Osteocyte (in vitro differentiated cells): ENCODE data around the gene GALNT9. TPM values are rescaled to one million over a fixed set of nuclear protein-coding genes. Genes with fewer than 3 reads are reported as not detected.

Experiments
- DNase-seq: peaks from one replicate; pipeline ENCODE4 v3.0.0; 2021; ENCODE audit warnings: mixed read lengths; ENCODE audit not compliant: unreplicated experiment; ENCODE audit errors: extremely low spot score
- H3K27ac Mint-ChIP-seq: one replicate; pipeline ENCODE4 v1.8.0; 2021; ENCODE audit warnings: mild to moderate bottlenecking, mixed read lengths; ENCODE audit not compliant: unreplicated experiment
- H3K27me3 Mint-ChIP-seq: one replicate; pipeline ENCODE4 v1.8.0; 2021; ENCODE audit warnings: mixed read lengths; ENCODE audit not compliant: unreplicated experiment
- H3K36me3 Mint-ChIP-seq: one replicate; pipeline ENCODE4 v1.8.0; 2021; ENCODE audit warnings: mixed read lengths; ENCODE audit not compliant: unreplicated experiment
- H3K4me1 Mint-ChIP-seq: one replicate; pipeline ENCODE4 v1.8.0; 2021; ENCODE audit warnings: mixed read lengths; ENCODE audit not compliant: unreplicated experiment
- H3K4me3 Mint-ChIP-seq: one replicate; pipeline ENCODE4 v1.8.0; 2021; ENCODE audit warnings: mild to moderate bottlenecking, moderate library complexity, mixed read lengths; ENCODE audit not compliant: unreplicated experiment
- H3K9me3 Mint-ChIP-seq: one replicate; pipeline ENCODE4 v1.8.0; 2021; ENCODE audit warnings: mixed read lengths; ENCODE audit not compliant: unreplicated experiment
- CTCF ChIP-seq: fragments of 200-600 bp; sonication (generic); IDR thresholded peaks from 2 replicates; pipeline ENCODE4 v1.5.0; 2021; ENCODE audit warnings: antibody characterized with exemption, mild to moderate bottlenecking, moderate library complexity
- total RNA-seq: library from RNA; stranded (reverse); gene quantifications from 2 replicates; pipeline ENCODE4 v1.2.1, GENCODE V29; 2021

Gene GALNT9
- total RNA-seq, 1 donor from 2014 or later: not detected

DNA sequence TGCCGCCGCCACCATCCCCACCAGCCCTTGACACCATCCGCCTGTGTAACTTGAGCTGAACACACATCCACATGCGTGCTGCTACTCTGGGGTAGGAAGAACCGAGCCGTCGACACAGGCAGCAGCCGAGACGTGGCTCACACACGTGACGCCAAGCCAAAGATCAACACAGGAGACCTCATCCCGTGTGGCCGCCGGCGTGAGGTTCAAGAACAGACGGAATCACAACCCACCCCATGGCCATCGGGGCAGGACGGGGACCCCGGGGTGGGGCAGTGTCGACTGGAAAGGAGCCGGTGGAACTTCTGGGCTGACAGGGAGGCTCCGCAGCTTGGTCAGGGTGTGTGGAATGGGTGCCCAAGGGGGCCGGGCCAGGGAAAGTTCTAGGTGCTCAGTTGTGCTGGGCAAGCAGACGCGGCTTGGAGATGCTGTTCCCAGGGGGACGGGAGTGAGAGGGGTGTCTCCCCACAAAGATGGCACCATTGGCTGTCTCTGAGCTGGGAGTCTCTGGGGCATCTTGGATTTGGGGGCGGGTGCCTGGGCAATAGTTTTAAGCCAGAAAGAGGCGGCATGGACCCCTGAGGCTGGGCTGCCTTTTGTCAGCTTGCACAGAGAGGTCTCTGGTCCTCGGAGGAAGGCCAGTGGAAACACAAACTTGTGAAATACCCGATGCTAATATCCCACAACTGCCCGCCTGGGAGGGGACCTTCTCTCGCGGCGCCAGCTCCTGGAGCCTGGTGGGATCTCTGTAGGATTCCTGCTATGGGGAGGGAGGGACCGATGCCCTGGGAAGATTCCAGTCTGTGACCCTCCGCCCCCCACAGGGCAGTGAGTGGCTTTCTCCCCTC is 41.8 kb downstream of the GALNT9 start:
- no peak overlapping the region for H3K4me3 Mint-ChIP-seq
- TF ChIP-seq CTCF: no peak
- H3K36me3 Mint-ChIP-seq: no peaks in the 10 kb centered on the region
- H3K27ac Mint-ChIP-seq: no peak overlapping the region
- no peak for DNase-seq
- H3K4me1 Mint-ChIP-seq: no peaks in the 10 kb centered on the region
- peaks cover 2% of the 10 kb centered on the region for H3K27me3 Mint-ChIP-seq
- no peaks in the 10 kb centered on the region for H3K9me3 Mint-ChIP-seq

DNA sequence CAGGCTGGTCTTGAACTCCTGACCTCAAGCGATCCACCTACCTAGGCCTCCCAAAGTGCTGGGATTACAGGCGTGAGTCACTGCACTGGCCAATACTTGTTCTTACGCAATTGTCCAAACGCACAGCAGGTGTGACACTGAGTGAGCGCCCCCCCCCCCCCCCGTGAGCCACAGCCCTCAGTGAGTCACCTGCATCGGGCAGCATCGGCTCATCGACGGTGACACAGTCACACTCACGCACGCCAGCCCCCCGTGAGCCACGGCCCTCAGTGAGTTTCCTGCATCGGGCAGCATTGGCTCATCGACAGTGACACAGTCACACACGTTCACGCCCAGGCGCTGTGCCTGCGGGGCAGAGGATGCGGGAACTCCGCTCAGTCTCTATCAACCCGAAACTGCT is 42.5 kb downstream of the GALNT9 start:
- DNase-seq: no peak
- H3K4me1 Mint-ChIP-seq: no peaks in the 10 kb centered on the region
- peaks cover 2% of the 10 kb centered on the region for H3K27me3 Mint-ChIP-seq
- no peaks in the 10 kb centered on the region for H3K36me3 Mint-ChIP-seq
- no peak overlapping the region for H3K27ac Mint-ChIP-seq
- H3K4me3 Mint-ChIP-seq: no peak overlapping the region
- no peak for TF ChIP-seq CTCF
- H3K9me3 Mint-ChIP-seq: no peaks in the 10 kb centered on the region

- no peak for DNase-seq
- no peak overlapping the region for H3K4me3 Mint-ChIP-seq
- no peak overlapping the region for H3K27ac Mint-ChIP-seq
- no peaks in the 10 kb centered on the region for H3K4me1 Mint-ChIP-seq
- TF ChIP-seq CTCF: no peak
- no peaks in the 10 kb centered on the region for H3K36me3 Mint-ChIP-seq
- no peaks in the 10 kb centered on the region for H3K9me3 Mint-ChIP-seq
- H3K27me3 Mint-ChIP-seq: peaks cover 2% of the 10 kb centered on the region
Observed at GRCh38 chr12:132285991-132286681, 43.3 kb downstream of the GALNT9 start.

GRCh38 chr12:132284827-132285741 is 44.3 kb downstream of the GALNT9 start:
- Mint-ChIP-seq H3K4me1 (no peaks in the 10 kb centered on the region), H3K9me3 (no peaks in the 10 kb centered on the region), H3K36me3 (no peaks in the 10 kb centered on the region), H3K27me3 (peaks cover 2% of the 10 kb centered on the region), H3K4me3 (no peak overlapping the region), H3K27ac (no peak overlapping the region)
- no peak for DNase-seq
- TF ChIP-seq CTCF: no peak
